HCT116 (cell line): ENCODE data around the gene OR10H5. TPM values are rescaled to one million over a fixed set of nuclear protein-coding genes. Genes with fewer than 3 reads are reported as not detected.
A peak's percentile ranks its signal among the peaks of the same experiment; 100 is the strongest.

Source experiments
- ATAC-seq: fragments of 200-7000 bp; cut with Tn5 transposase; 2 replicates; pipeline ENCODE4 v1.9.1; 2020; ENCODE audit warnings: mild to moderate bottlenecking, moderate library complexity
- BruUV-seq: library from RNA; stranded (reverse); fragments of 400-500 nt; replicated peaks from 2 replicates; lab custom pipeline; 2021; lab: Mats Ljungman, UMichigan
- CTCF ChIA-PET: fragments of 300-600 bp; sonication (Branson Sonifier 250); formaldehyde crosslinking; loops from one replicate; lab custom pipeline; 2021; ENCODE audit warnings: antibody characterized with exemption; lab: Charles Lee
- POLR2A ChIA-PET: fragments of 300-600, 350-600 bp; sonication (Branson Sonifier 250); formaldehyde crosslinking; loops from one replicate; lab custom pipeline; 2021; ENCODE audit warnings: antibody characterized with exemption; lab: Charles Lee
- RAD21 ChIA-PET, 2 experiments: fragments of 300-600 bp; sonication (Branson Sonifier 250); formaldehyde crosslinking; loops; one replicate each; lab custom pipeline; 2023; ENCODE audit warnings: low total read pairs in 2 of 2; ENCODE audit not compliant: uncharacterized antibody in 2 of 2, unreplicated experiment in 2 of 2, low non-redundant PET in 1 of 2; lab: Charles Lee
- DNase-seq: peaks from one replicate; pipeline ENCODE4 v3.0.0-alpha.2; 2010; ENCODE audit warnings: low read depth, low spot score
- H2AFZ ChIP-seq: fragments of 200-600 bp; shearing (Covaris generic), sonication (generic); 2 replicates; pipeline ENCODE4 v1.6.1; 2017; ENCODE audit warnings: low read depth, mixed run types, mixed read lengths, antibody characterized with exemption, low read length; ENCODE audit not compliant: poor library complexity, severe bottlenecking
- H3K27ac ChIP-seq: 2 replicates; pipeline ENCODE4 v1.5.1; 2012; ENCODE audit warnings: low read depth, low read length
- H3K27me3 ChIP-seq: fragments of 200-600 bp; sonication (generic); 2 replicates; pipeline ENCODE4 v1.6.1; 2016; ENCODE audit warnings: mixed run types, low read length, mixed read lengths; ENCODE audit not compliant: insufficient read depth
- H3K36me3 ChIP-seq, 2 experiments: fragments of 200-500 bp in 1 of 2; fragments of 200-600 bp in 1 of 2; sonication (Bioruptor generic) in 1 of 2; sonication (generic) in 1 of 2; 2 replicates each; pipeline versions ENCODE4 v1.5.1 to v1.6.1; 2014 to 2016; ENCODE audit warnings: low read length in 2 of 2, inconsistent platforms in 1 of 2, mixed read lengths in 1 of 2, mixed run types in 1 of 2; ENCODE audit not compliant: insufficient read depth in 2 of 2, control insufficient read depth in 1 of 2
- H3K4me1 ChIP-seq, 2 experiments: fragments of 200-600 bp in 1 of 2; sonication (generic) in 1 of 2; 2 replicates each; pipeline versions ENCODE4 v1.5.1 to v1.6.1; 2012 to 2017; ENCODE audit warnings: low read length in 2 of 2, inconsistent platforms in 1 of 2, mild to moderate bottlenecking in 1 of 2, mixed read lengths in 1 of 2, mixed run types in 1 of 2, moderate library complexity in 1 of 2; ENCODE audit not compliant: insufficient read depth in 2 of 2, control insufficient read depth in 1 of 2
- H3K4me2 ChIP-seq: fragments of 200-600 bp; sonication (generic); 2 replicates; pipeline ENCODE4 v1.6.1; 2017; ENCODE audit warnings: mixed run types, low read length, mixed read lengths
- H3K4me3 ChIP-seq, 2 experiments: fragments of 200-600 bp in 1 of 2; sonication (generic) in 1 of 2; replicated peaks in 1 of 2; 2 replicates each; pipeline ENCODE4 v1.5.1; 2011 to 2016; ENCODE audit warnings: low read length in 2 of 2, control low read depth in 1 of 2, low read depth in 1 of 2, mild to moderate bottlenecking in 1 of 2, mixed read lengths in 1 of 2, mixed run types in 1 of 2
- H3K79me2 ChIP-seq: fragments of 200-600 bp; sonication (generic); 2 replicates; pipeline ENCODE4 v1.6.1; 2017; ENCODE audit warnings: mild to moderate bottlenecking, mixed run types, low read length, moderate library complexity, mixed read lengths; ENCODE audit not compliant: insufficient read depth
- H3K9ac ChIP-seq: fragments of 200-600 bp; sonication (generic); 2 replicates; pipeline ENCODE4 v1.6.1; 2016; ENCODE audit warnings: low read length, mixed read lengths
- H3K9me2 ChIP-seq: fragments of 200-600 bp; sonication (generic), shearing (Covaris generic); 2 replicates; pipeline ENCODE4 v1.6.1; 2017; ENCODE audit warnings: mixed run types, mild to moderate bottlenecking, moderate library complexity; ENCODE audit not compliant: insufficient read depth
- H3K9me3 ChIP-seq, 2 experiments: fragments of 200-500 bp in 1 of 2; fragments of 200-600 bp in 1 of 2; sonication (Bioruptor generic) in 1 of 2; sonication (generic) in 1 of 2; 2 replicates each; pipeline ENCODE4 v1.6.1; 2014 to 2017; ENCODE audit warnings: low read length in 2 of 2, mixed read lengths in 2 of 2, inconsistent platforms in 1 of 2, low read depth in 1 of 2, mild to moderate bottlenecking in 1 of 2, mixed run types in 1 of 2, moderate library complexity in 1 of 2; ENCODE audit not compliant: control insufficient read depth in 1 of 2, insufficient read depth in 1 of 2
- H4K20me1 ChIP-seq: fragments of 200-600 bp; sonication (generic), shearing (Covaris generic); 2 replicates; pipeline ENCODE4 v1.6.1; 2017; ENCODE audit warnings: mixed run types, mild to moderate bottlenecking, moderate library complexity; ENCODE audit not compliant: insufficient read depth
- ATF3 ChIP-seq: IDR thresholded peaks from 2 replicates; pipeline ENCODE4 v1.6.1; 2012
- CTCF ChIP-seq, 3 experiments: fragments of 200-600 bp in 1 of 3; sonication (generic) in 1 of 3; IDR thresholded peaks in 2 of 3; conservative IDR thresholded peaks in 1 of 3; 2 replicates each; pipeline ENCODE4 v1.5.1; 2012 to 2017; ENCODE audit warnings: low read depth in 2 of 3, low read length in 2 of 3, antibody characterized with exemption in 1 of 3, borderline replicate concordance in 1 of 3, control low read depth in 1 of 3, mild to moderate bottlenecking in 1 of 3, mixed read lengths in 1 of 3, mixed run types in 1 of 3, moderate library complexity in 1 of 3; ENCODE audit not compliant: insufficient read depth in 1 of 3
- EGR1 ChIP-seq: IDR thresholded peaks from 2 replicates; pipeline ENCODE4 v1.6.1; 2012; ENCODE audit warnings: low read depth
- FOSL1 ChIP-seq: IDR thresholded peaks from 2 replicates; pipeline ENCODE4 v1.6.1; 2012; ENCODE audit warnings: low read depth
- TCF7L2 ChIP-seq: IDR thresholded peaks from 2 replicates; pipeline ENCODE4 v1.7.0; 2011; ENCODE audit warnings: borderline replicate concordance, inconsistent platforms; ENCODE audit not compliant: insufficient read depth, insufficient read length; ENCODE audit errors: extremely low read depth
- intact Hi-C: fragments of 100-400 bp; cut with micrococcal nuclease; formaldehyde crosslinking; loops from 2 replicates; pipeline ENCODE4 v1.10.0; 2022
- total RNA-seq: library from RNA; stranded (reverse); gene quantifications from one replicate; pipeline ENCODE4 v1.2.1, GENCODE V29; 2021; ENCODE audit not compliant: unreplicated experiment

Gene OR10H5
- total RNA-seq, 1 experiment from 2014 or later, result not detected

- Histone ChIP-seq H3K4me3 (no peak overlapping the region), H2AFZ (no peak overlapping the region), H3K9me3 (no peaks in the 10 kb centered on the region), H3K4me1 (peaks cover 33 to 56% of the 10 kb centered on the region in 2 experiments), H4K20me1 (no peaks in the 10 kb centered on the region), H3K9me2 (no peaks in the 10 kb centered on the region), H3K27ac (no peak overlapping the region), H3K9ac (peak overlapping the region; percentile 35; the same call in 1 of the 2 replicates), H3K4me2 (no peak overlapping the region), H3K36me3 (no peaks in the 10 kb centered on the region), H3K79me2 (no peaks in the 10 kb centered on the region), H3K27me3 (no peaks in the 10 kb centered on the region)
- CTCF ChIA-PET, result interaction anchor here (0.7 to 1.5 kb wide), 14 partner anchors 13 to 575 kb away, joined by 3 to 6 read pairs (median 3); partner anchors contain the start of genes CYP4F11 and FAM32A
- RAD21 ChIA-PET, result interaction anchor here in 1 of 2 experiments (0.7 kb wide), 1 partner anchor 170 kb away, joined by 3 read pairs; no protein-coding TSS in a partner anchor
- BruUV-seq, result no TSS peak
- intact Hi-C loops, result no loop called here
- POLR2A ChIA-PET, result interaction anchor here (1.0 kb wide), 1 partner anchor 26 kb away, joined by 8 read pairs; no protein-coding TSS in a partner anchor
- TF ChIP-seq TCF7L2 (no peak), FOSL1 (no peak), ATF3 (no peak), CTCF (IDR thresholded peaks at IDR 0.05 in 2 of 3, conservative IDR thresholded peaks at IDR 0.05 in 1 of 3; ENCODE audit: borderline replicate concordance in 1 of 3, insufficient read depth in 1 of 3, low read depth in 2 of 3, low read length in 2 of 3) (no peak), EGR1 (no peak)
- ATAC-seq (no peak), DNase-seq (no peak)
These were observed 24.0 kb downstream of the OR10H5 start for GRCh38 chr19:15811476-15811875.
